Common myeloid progenitor, CD34-positive (primary cell): ENCODE measurements around the gene THAP7.

Source experiments
- CTCF ChIA-PET: fragments of 350-600 bp; sonication (Branson Sonifier 250); formaldehyde crosslinking; loops from one replicate; lab custom pipeline; 2021; ENCODE audit warnings: antibody characterized with exemption; lab: Charles Lee
- POLR2A ChIA-PET: fragments of 350-600 bp; sonication (Branson Sonifier 250); formaldehyde crosslinking; loops from one replicate; lab custom pipeline; 2021; ENCODE audit warnings: antibody characterized with exemption; lab: Charles Lee
- DNase-seq, 3 donors: peaks; one replicate each; pipeline versions ENCODE4 v3.0.0 to v3.0.0-alpha.2; 2013
- H3K27ac ChIP-seq, 2 experiments: 1 replicate in 1 of 2; 2 replicates in 1 of 2; pipeline ENCODE4 v1.7.0; 2013; ENCODE audit warnings: inconsistent platforms in 2 of 2, low read length in 2 of 2, mild to moderate bottlenecking in 2 of 2, low read depth in 1 of 2, moderate library complexity in 1 of 2; ENCODE audit not compliant: severe bottlenecking in 2 of 2, insufficient read depth in 1 of 2, poor library complexity in 1 of 2
- H3K27me3 ChIP-seq, 5 experiments: replicated peaks in 2 of 5; 1 replicate in 3 of 5; 2 replicates in 2 of 5; pipeline versions ENCODE4 v1.6.1 to v1.7.0; 2013; ENCODE audit warnings: low read length in 4 of 5, mild to moderate bottlenecking in 2 of 5, moderate library complexity in 2 of 5, inconsistent platforms in 1 of 5; ENCODE audit not compliant: insufficient read depth in 5 of 5, control insufficient read depth in 4 of 5
- H3K36me3 ChIP-seq, 4 experiments: 1 replicate in 2 of 4; 2 replicates in 2 of 4; pipeline versions ENCODE4 v1.6.1 to v1.7.0; 2013; ENCODE audit warnings: low read length in 3 of 4, control low read depth in 1 of 4, mild to moderate bottlenecking in 1 of 4; ENCODE audit not compliant: control insufficient read depth in 4 of 4, insufficient read depth in 4 of 4
- H3K4me1 ChIP-seq, 4 experiments: 1 replicate in 3 of 4; 2 replicates in 1 of 4; pipeline versions ENCODE4 v1.6.1 to v1.7.1; 2013; ENCODE audit warnings: low read length in 3 of 4, mild to moderate bottlenecking in 3 of 4, control low read depth in 1 of 4, inconsistent platforms in 1 of 4, moderate library complexity in 1 of 4; ENCODE audit not compliant: control insufficient read depth in 4 of 4, insufficient read depth in 4 of 4; ENCODE audit errors: control extremely low read depth in 1 of 4
- H3K4me3 ChIP-seq, 7 experiments: 1 replicate in 4 of 7; 2 replicates in 3 of 7; pipeline versions ENCODE4 v1.5.1 to v1.7.0; 2013; ENCODE audit warnings: mild to moderate bottlenecking in 7 of 7, low read length in 6 of 7, moderate library complexity in 6 of 7, inconsistent platforms in 2 of 7, low read depth in 2 of 7, control low read depth in 1 of 7; ENCODE audit not compliant: insufficient read depth in 4 of 7, control insufficient read depth in 1 of 7; ENCODE audit errors: extremely low read depth in 1 of 7
- H3K9me3 ChIP-seq, 5 experiments: 1 replicate in 4 of 5; 2 replicates in 1 of 5; pipeline versions ENCODE4 v1.6.1 to v1.7.1; 2013; ENCODE audit warnings: low read length in 4 of 5, mild to moderate bottlenecking in 2 of 5, inconsistent platforms in 1 of 5, low read depth in 1 of 5, moderate library complexity in 1 of 5; ENCODE audit not compliant: control insufficient read depth in 4 of 5, insufficient read depth in 2 of 5; ENCODE audit errors: control extremely low read depth in 1 of 5
- WGBS: methylation state at CpG from one replicate; pipeline ENCODE4 v1.1.5; 2013; ENCODE audit not compliant: insufficient coverage; 5-methylcytosine and 5-hydroxymethylcytosine counted together

THAP7 gene

DNA sequence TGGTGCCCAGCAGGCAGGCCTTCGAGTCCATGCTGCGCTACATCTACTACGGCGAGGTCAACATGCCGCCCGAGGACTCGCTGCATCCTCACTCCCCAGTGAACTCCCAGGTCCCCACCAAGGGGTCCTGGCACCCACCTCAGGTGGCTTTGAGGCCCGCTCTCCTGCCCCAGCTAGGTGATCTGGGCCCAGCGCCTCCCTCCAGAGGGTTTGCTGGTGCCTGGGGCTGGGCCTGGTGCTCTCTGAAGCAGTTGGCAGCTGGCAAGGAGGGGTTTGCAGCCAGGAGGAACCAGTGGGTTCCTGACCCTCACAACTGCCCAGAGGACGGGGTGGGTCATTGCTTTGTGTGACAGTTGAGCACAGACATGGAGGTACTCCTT, 5.9 kb downstream of the THAP7 start:
- no peak overlapping the region for H3K4me3 ChIP-seq
- WGBS: 100% methylated on average over 8 of the region's 10 CpGs
- ChIA-PET CTCF (no interaction called here), POLR2A (no interaction called here)
- H3K27me3 ChIP-seq: no peaks in the 10 kb centered on the region
- DNase-seq: no peak
- H3K27ac ChIP-seq: no peak overlapping the region
- H3K4me1 ChIP-seq: peaks cover 0 to 14% (median 13%) of the 10 kb centered on the region in 4 experiments
- peaks cover 2 to 86% (median 54%) of the 10 kb centered on the region in 4 experiments for H3K36me3 ChIP-seq
- H3K9me3 ChIP-seq: no peaks in the 10 kb centered on the region

DNA sequence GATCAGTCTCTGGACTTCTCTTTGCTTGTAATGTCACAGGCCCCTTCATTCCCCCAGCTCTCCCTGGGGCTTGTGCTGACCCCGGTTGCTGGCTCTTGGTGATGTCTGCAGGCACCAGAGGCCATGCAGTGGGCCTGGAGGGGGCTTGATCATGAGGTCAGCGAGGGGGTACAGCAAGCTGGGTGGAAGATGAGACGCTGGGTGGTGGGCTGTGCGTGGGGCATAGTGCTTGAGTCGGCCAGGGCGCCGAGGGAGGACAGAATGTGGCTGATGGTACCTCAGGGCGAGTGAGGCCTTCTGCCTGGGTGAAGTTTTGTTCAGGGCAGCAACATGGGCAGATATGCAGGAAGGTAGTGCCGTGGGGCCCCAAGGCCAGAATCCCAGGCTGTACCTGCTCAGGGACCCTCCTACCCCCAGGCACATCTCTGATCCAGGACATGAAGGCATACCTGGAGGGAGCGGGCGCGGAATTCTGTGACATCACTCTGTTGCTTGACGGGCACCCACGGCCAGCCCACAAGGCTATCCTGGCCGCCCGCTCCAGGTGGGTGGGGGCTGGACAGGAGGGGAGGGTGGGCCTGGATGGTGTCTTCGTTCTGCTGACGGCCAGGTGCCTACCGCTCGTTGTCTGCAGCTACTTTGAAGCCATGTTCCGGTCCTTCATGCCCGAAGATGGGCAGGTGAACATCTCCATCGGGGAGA, 6.4 kb downstream of the THAP7 start:
- 96% methylated on average over 20 of the region's 23 CpGs for WGBS
- no peaks in the 10 kb centered on the region for H3K27me3 ChIP-seq
- DNase-seq: no peak
- no peaks in the 10 kb centered on the region for H3K9me3 ChIP-seq
- H3K36me3 ChIP-seq: peaks cover 2 to 91% (median 56%) of the 10 kb centered on the region in 4 experiments
- no peak overlapping the region for H3K27ac ChIP-seq
- H3K4me1 ChIP-seq: peaks cover 0 to 8% (median 8%) of the 10 kb centered on the region in 4 experiments
- CTCF ChIA-PET: no interaction called here
- no peak overlapping the region for H3K4me3 ChIP-seq
- POLR2A ChIA-PET: no interaction called here

DNA sequence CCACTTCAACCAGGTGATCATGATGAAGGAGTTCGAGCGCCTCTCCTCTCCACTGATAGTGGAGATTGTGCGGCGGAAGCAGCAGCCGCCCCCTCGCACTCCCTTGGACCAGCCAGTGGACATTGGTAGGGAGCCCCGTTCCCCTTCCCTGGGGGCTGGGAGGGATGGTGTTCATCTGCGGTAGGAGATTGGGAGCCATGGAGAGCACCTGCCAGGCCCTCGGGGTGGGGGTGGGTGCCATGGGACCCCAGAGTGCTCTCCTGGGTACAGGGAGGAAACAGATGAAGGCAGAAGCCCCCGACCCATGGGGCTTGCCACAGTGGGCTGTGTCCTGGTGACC, 7.0 kb downstream of the THAP7 start:
- Histone ChIP-seq H3K4me1 (peaks cover 0 to 3% (median 2%) of the 10 kb centered on the region in 4 experiments), H3K27me3 (no peaks in the 10 kb centered on the region), H3K4me3 (no peak overlapping the region), H3K27ac (no peak overlapping the region), H3K36me3 (peaks cover 2 to 90% (median 53%) of the 10 kb centered on the region in 4 experiments), H3K9me3 (no peaks in the 10 kb centered on the region)
- WGBS: 95% methylated on average over 7 of the region's 10 CpGs
- POLR2A ChIA-PET: no interaction called here
- DNase-seq: no peak
- CTCF ChIA-PET: no interaction called here

DNA sequence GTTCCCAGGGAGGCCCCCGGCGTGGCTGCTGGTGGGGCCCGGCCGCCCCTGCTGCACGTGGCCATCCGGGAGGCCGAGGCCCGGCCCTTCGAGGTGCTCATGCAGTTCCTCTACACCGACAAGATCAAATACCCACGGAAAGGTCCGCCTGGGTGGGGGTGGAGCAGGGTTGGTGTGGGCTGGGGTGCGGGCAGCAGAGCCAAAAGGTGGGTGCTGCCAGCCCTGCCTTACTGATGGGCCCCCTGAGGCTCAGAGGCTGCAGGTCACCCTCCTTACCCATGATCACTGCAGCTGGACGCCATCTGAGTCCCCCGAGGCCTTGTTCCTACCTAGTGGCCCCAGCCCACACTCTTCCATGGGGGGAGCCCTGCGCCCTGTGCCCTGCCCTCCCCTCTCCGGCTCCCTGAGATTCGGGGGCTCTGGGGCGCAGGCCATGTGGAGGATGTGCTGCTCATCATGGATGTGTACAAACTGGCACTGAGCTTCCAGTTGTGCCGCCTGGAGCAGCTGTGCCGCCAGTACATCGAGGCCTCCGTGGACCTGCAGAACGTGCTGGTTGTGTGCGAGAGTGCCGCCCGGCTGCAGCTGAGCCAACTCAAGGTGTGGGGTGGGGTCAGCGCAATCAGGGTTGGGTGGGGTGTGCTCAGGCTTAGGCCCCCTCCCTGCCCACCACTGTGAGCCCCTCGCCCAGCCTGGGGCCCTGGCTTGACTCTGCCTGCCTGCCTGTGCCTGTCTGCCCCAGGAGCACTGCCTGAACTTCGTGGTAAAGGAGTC, 7.6 kb downstream of the THAP7 start:
- ChIA-PET CTCF (no interaction called here), POLR2A (no interaction called here)
- Histone ChIP-seq H3K36me3 (peaks cover 0 to 84% (median 48%) of the 10 kb centered on the region in 4 experiments), H3K4me1 (peaks cover 0 to 6% (median 2%) of the 10 kb centered on the region in 4 experiments), H3K9me3 (no peaks in the 10 kb centered on the region), H3K27ac (no peak overlapping the region), H3K27me3 (no peaks in the 10 kb centered on the region), H3K4me3 (no peak overlapping the region)
- no peak for DNase-seq
- 97% methylated on average over 20 of the region's 30 CpGs for WGBS

DNA sequence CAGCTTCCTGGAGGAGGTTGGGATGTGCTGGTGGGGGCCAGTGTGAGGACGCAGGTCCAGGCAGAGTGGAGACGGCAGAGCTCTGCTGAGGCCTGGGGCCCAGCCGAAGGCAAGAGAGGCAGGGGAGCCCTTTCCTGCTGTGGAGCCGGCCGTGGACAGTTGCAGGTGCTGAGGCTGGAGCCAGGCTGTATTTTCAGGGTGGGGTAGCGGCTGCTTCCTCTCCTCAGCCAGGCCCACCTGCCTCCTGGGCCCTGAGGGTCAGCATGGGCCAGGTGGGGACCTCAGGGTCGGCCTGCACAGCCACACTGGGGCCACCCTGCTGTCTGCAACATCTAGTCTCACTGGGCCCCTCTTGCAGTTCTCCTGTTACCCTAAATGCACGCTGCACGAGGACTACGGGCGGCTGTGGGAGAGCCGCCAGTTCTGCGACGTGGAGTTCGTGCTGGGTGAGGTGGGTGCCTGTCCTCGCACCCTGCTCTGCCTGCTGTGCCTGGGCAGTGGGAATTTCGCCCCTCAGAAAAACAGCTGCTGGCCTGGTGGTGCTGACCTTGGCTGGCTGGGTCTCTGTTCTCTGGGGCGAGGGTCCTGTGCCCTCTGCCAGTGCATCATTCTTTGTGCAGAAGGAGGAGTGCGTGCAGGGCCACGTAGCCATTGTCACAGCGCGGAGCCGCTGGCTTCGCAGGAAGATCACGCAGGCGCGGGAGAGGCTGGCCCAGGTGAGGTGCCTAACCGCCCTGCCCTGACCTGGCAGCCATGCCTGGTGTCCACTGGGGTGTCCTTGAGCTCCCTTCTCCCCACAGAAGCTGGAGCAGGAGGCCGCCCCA, 8.4 kb downstream of the THAP7 start:
- no peaks in the 10 kb centered on the region for H3K9me3 ChIP-seq
- DNase-seq: no peak
- peaks cover 0 to 9% (median 2%) of the 10 kb centered on the region in 4 experiments for H3K4me1 ChIP-seq
- H3K27me3 ChIP-seq: no peaks in the 10 kb centered on the region
- 99% methylated on average over 20 of the region's 29 CpGs for WGBS
- CTCF ChIA-PET: no interaction called here
- peaks cover 0 to 82% (median 44%) of the 10 kb centered on the region in 4 experiments for H3K36me3 ChIP-seq
- POLR2A ChIA-PET: no interaction called here
- no peak overlapping the region for H3K4me3 ChIP-seq
- no peak overlapping the region for H3K27ac ChIP-seq

DNA sequence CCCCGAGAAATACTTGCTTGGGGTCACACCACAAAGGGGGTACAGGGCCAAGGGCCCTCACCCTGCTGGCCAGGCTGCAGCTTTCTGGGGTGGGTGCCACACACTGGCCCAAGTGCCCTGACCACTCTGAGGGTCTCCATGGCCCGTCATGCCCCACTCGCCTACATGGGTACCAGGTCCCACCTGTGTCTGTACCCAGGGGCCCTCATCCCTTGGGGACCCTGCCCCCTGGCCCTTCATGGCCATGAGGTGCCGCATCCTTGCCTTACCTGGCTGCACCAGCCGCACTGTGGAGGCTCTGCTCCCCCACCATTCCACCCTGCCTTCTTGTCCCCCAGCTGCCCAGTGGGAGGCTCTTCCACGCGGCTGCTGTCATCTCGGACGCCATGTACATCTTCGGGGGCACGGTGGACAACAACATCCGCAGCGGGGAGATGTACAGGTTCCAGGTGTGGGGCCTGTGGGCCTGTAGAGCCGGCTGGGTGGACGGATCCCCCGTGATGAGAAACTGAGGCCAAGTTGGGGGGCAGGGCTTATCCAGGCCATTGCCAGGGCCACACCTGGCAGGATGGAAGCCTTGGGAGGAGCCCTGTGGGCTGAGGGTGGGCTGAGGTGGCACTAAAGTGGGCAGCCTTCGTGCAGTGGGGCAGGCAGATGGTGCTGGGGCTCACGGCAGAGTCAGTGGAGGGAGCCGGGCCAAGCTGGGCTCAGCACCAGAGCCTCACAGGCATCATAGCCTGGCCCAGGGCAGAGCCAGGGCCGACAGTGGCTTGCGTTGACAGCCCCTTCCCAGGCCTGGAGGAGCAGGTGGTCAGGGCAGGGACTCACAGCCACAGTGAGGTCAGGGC, 9.2 kb downstream of the THAP7 start:
- ChIA-PET CTCF (no interaction called here), POLR2A (no interaction called here)
- Histone ChIP-seq H3K27ac (no peak overlapping the region), H3K36me3 (peaks cover 2 to 82% (median 44%) of the 10 kb centered on the region in 4 experiments), H3K27me3 (no peaks in the 10 kb centered on the region), H3K4me1 (peaks cover 0 to 9% (median 2%) of the 10 kb centered on the region in 4 experiments), H3K4me3 (no peak overlapping the region), H3K9me3 (no peaks in the 10 kb centered on the region)
- WGBS: 96% methylated on average over 19 of the region's 21 CpGs
- no peak for DNase-seq
